HG03280 (cell line): Measurements from ENCODE around the gene PORCN.

Experiments used
- ATAC-seq: cut with Tn5 transposase; IDR thresholded peaks from one replicate; pipeline ENCODE4 v1.9.1; 2021; ENCODE audit warnings: mild to moderate bottlenecking, moderate library complexity; ENCODE audit not compliant: unreplicated experiment

Gene PORCN

GRCh38 chrX:48475774-48476577 is 32.8 kb upstream of the PORCN start, which contains the start of gene FTSJ1:
Gene FTSJ1 (plus strand): TSS chrX:48476199. CDS start chrX:48478048, 1,849 bp downstream.
- peak; percentile 91 for ATAC-seq

GRCh38 chrX:48476919-48477318 is 31.9 kb upstream of the PORCN start:
- no peak for ATAC-seq

GRCh38 chrX:48477960-48478755 is 30.6 kb upstream of the PORCN start:
- no peak for ATAC-seq

- no peak for ATAC-seq
Measured at GRCh38 chrX:48478806-48479205, 30.0 kb upstream of the PORCN start.

GRCh38 chrX:48480142-48480541 is 28.6 kb upstream of the PORCN start:
- no peak for ATAC-seq

GRCh38 chrX:48480583-48480982 is 28.2 kb upstream of the PORCN start:
- no peak for ATAC-seq

- no peak for ATAC-seq
Measured at GRCh38 chrX:48482526-48482925, 26.3 kb upstream of the PORCN start.

- no peak for ATAC-seq
Measured at GRCh38 chrX:48487362-48487798, 21.4 kb upstream of the PORCN start.

GRCh38 chrX:48488034-48488433 is 20.8 kb upstream of the PORCN start:
- ATAC-seq, result no peak

- no peak for ATAC-seq
Measured at GRCh38 chrX:48489296-48489695, 19.5 kb upstream of the PORCN start.

- ATAC-seq, result no peak
Measured at GRCh38 chrX:48489892-48490291, 18.9 kb upstream of the PORCN start.

GRCh38 chrX:48490661-48491060 is 18.1 kb upstream of the PORCN start:
- ATAC-seq, result no peak

GRCh38 chrX:48491809-48492208 is 17.0 kb upstream of the PORCN start:
- ATAC-seq, result no peak

- no peak for ATAC-seq
Measured at GRCh38 chrX:48492293-48492910, 16.4 kb upstream of the PORCN start.

GRCh38 chrX:48493890-48494364 is 14.9 kb upstream of the PORCN start:
- no peak for ATAC-seq

GRCh38 chrX:48496660-48497059 is 12.1 kb upstream of the PORCN start:
- ATAC-seq, result no peak

- ATAC-seq, result no peak
Measured at GRCh38 chrX:48497871-48498270, 10.9 kb upstream of the PORCN start.

GRCh38 chrX:48498374-48498809 is 10.4 kb upstream of the PORCN start:
- no peak for ATAC-seq

- ATAC-seq, result no peak
Measured at GRCh38 chrX:48504261-48504660, 4.5 kb upstream of the PORCN start.

- ATAC-seq, result no peak
Measured at GRCh38 chrX:48505481-48505880, 3.3 kb upstream of the PORCN start.

- ATAC-seq, result no peak
Measured at GRCh38 chrX:48507246-48507645, 1.5 kb upstream of the PORCN start.
